Neural crest cell (in vitro differentiated cells): ENCODE data around the gene UNC13C. TPM values are rescaled to one million over a fixed set of nuclear protein-coding genes. Genes with fewer than 3 reads are reported as not detected.

ENCODE experiments used
- DNase-seq: peaks from one replicate; pipeline ENCODE4 v3.0.0; 2021; ENCODE audit warnings: low read depth, mixed read lengths, low spot score
- H3K27ac Mint-ChIP-seq: one replicate; pipeline ENCODE4 v1.8.0; 2021; ENCODE audit warnings: mild to moderate bottlenecking, mixed read lengths; ENCODE audit not compliant: unreplicated experiment
- H3K27me3 Mint-ChIP-seq: 2 replicates; pipeline ENCODE4 v1.8.0; 2021; ENCODE audit warnings: low read depth, mild to moderate bottlenecking, mixed read lengths
- H3K36me3 Mint-ChIP-seq: 2 replicates; pipeline ENCODE4 v1.8.0; 2021; ENCODE audit warnings: low read depth, mild to moderate bottlenecking, mixed read lengths
- H3K4me1 Mint-ChIP-seq: 2 replicates; pipeline ENCODE4 v1.8.0; 2021; ENCODE audit warnings: mixed read lengths
- H3K4me3 Mint-ChIP-seq: one replicate; pipeline ENCODE4 v1.8.0; 2021; ENCODE audit warnings: mild to moderate bottlenecking, mixed read lengths
- H3K9me3 Mint-ChIP-seq: 2 replicates; pipeline ENCODE4 v1.8.0; 2021; ENCODE audit warnings: mixed read lengths
- CTCF ChIP-seq: fragments of 200-600 bp; sonication (generic); conservative IDR thresholded peaks from 2 replicates; pipeline ENCODE4 v1.5.0; 2021; ENCODE audit warnings: antibody characterized with exemption, mild to moderate bottlenecking
- total RNA-seq: library from RNA; stranded (reverse); gene quantifications from 2 replicates; pipeline ENCODE4 v1.2.1, GENCODE V29; 2021

The UNC13C gene
- total RNA-seq, 1 donor from 2014 or later, result 1.5 TPM

GRCh38 chr15:54282228-54282836 is 304.1 kb downstream of the UNC13C start:
- no peak for TF ChIP-seq CTCF
- no peaks in the 10 kb centered on the region for H3K36me3 Mint-ChIP-seq

DNA sequence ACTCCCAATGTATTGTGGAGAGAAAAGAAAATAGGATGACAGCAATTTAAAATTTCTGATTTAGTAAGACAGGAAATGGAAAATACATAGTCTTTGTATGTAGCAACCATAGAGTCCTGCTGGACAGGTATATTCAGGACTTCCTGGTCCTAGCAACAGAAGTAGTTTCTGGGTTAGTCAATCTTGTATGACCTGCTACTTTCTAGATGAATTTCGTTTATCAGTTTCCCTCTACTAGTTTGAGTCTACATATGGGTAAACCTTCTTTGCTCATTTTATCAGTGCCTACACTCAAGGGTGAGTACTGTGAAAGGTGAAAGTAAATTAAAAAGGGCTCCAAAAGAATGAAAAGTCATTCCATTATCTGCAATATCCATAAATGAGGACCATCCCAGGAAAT is 309.8 kb downstream of the UNC13C start:
- H3K27me3 Mint-ChIP-seq, result peaks cover 20% of the 10 kb centered on the region
- TF ChIP-seq CTCF, result no peak
- no peaks in the 10 kb centered on the region for H3K4me1 Mint-ChIP-seq
- no peaks in the 10 kb centered on the region for H3K9me3 Mint-ChIP-seq
- no peak for DNase-seq
- H3K27ac Mint-ChIP-seq, result no peak overlapping the region
- H3K4me3 Mint-ChIP-seq, result no peak overlapping the region
- H3K36me3 Mint-ChIP-seq, result no peaks in the 10 kb centered on the region

More at GRCh38 chr15:54282228-54282836, 304.1 kb downstream of the UNC13C start:
- H3K27me3 Mint-ChIP-seq, result peaks cover 9% of the 10 kb centered on the region
- H3K4me3 Mint-ChIP-seq, result no peak overlapping the region
- no peak overlapping the region for H3K27ac Mint-ChIP-seq
- DNase-seq, result no peak
- no peaks in the 10 kb centered on the region for H3K4me1 Mint-ChIP-seq
- H3K9me3 Mint-ChIP-seq, result peaks cover 4% of the 10 kb centered on the region

DNA sequence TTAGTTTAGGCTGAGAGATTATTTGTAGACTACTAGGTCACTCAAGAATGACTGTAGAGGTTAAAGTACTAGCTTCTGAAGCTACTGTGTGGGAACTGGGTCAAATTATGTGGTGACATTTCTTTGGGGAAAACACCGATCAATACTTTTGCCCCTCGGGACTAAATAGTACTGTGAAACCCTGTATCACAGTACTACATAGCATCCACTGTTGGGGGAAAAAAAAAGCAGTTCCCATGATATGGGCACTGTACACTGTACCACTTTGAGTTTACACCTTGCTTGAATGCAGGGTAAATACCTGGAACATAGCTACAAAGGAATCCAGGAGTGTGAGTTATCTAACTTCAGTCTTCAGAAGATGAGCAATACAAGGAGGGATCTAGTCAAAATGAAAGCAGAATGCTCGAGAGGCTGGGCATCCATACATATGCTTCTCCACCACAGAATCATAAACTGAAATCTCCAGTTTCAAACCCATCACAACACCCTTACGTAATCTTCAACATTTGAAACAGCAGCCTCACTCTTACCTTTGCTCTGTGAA is 311.4 kb downstream of the UNC13C start:
- no peaks in the 10 kb centered on the region for H3K4me1 Mint-ChIP-seq
- no peak for DNase-seq
- no peaks in the 10 kb centered on the region for H3K9me3 Mint-ChIP-seq
- no peak overlapping the region for H3K27ac Mint-ChIP-seq
- H3K36me3 Mint-ChIP-seq, result no peaks in the 10 kb centered on the region
- no peak for TF ChIP-seq CTCF
- H3K4me3 Mint-ChIP-seq, result no peak overlapping the region
- peaks cover 18% of the 10 kb centered on the region for H3K27me3 Mint-ChIP-seq

DNA sequence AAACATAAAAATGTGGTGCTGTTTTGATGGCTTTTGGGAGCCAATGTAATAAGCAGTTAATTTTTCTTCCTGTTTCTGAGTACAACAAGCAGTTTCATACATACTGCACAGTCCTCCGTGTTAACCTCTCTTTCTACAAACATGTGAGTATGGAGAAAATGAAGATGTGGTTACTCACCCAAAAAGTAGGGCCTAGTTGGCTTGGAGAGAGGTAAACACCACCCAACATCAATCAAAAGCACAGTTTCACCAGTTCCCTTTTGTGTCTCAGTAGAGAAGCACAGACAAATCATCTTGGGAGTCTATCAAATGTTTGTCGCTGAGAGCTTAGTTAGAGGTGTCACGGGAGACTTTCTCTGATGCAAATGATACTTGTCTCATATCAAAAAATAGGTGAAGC is 320.2 kb downstream of the UNC13C start:
- no peak overlapping the region for H3K27ac Mint-ChIP-seq
- H3K36me3 Mint-ChIP-seq, result no peaks in the 10 kb centered on the region
- H3K4me3 Mint-ChIP-seq, result no peak overlapping the region
- no peak for TF ChIP-seq CTCF
- DNase-seq, result no peak
- no peaks in the 10 kb centered on the region for H3K27me3 Mint-ChIP-seq
- H3K9me3 Mint-ChIP-seq, result peaks cover 2% of the 10 kb centered on the region
- H3K4me1 Mint-ChIP-seq, result no peaks in the 10 kb centered on the region

GRCh38 chr15:54304321-54304720 is 326.1 kb downstream of the UNC13C start:
- no peak for DNase-seq
- peaks cover 5% of the 10 kb centered on the region for H3K4me1 Mint-ChIP-seq
- no peaks in the 10 kb centered on the region for H3K27me3 Mint-ChIP-seq
- no peak overlapping the region for H3K27ac Mint-ChIP-seq
- H3K9me3 Mint-ChIP-seq, result peaks cover 2% of the 10 kb centered on the region
- no peaks in the 10 kb centered on the region for H3K36me3 Mint-ChIP-seq
- no peak for TF ChIP-seq CTCF
- no peak overlapping the region for H3K4me3 Mint-ChIP-seq
